Nucleus accumbens (tissue), 56 donors: ENCODE results near the gene MCRS1.
"Not testable (repeated sequence)": the region's sequence is repeated elsewhere in the genome, so short reads cannot be mapped to it uniquely, and the experiment has no call there.

Experiments
- DNase-seq, 56 donors: peaks; one replicate each; lab custom pipeline; 2025; lab: John Stamatoyannopoulos, UW

The MCRS1 gene, protein sequence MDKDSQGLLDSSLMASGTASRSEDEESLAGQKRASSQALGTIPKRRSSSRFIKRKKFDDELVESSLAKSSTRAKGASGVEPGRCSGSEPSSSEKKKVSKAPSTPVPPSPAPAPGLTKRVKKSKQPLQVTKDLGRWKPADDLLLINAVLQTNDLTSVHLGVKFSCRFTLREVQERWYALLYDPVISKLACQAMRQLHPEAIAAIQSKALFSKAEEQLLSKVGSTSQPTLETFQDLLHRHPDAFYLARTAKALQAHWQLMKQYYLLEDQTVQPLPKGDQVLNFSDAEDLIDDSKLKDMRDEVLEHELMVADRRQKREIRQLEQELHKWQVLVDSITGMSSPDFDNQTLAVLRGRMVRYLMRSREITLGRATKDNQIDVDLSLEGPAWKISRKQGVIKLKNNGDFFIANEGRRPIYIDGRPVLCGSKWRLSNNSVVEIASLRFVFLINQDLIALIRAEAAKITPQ

DNA sequence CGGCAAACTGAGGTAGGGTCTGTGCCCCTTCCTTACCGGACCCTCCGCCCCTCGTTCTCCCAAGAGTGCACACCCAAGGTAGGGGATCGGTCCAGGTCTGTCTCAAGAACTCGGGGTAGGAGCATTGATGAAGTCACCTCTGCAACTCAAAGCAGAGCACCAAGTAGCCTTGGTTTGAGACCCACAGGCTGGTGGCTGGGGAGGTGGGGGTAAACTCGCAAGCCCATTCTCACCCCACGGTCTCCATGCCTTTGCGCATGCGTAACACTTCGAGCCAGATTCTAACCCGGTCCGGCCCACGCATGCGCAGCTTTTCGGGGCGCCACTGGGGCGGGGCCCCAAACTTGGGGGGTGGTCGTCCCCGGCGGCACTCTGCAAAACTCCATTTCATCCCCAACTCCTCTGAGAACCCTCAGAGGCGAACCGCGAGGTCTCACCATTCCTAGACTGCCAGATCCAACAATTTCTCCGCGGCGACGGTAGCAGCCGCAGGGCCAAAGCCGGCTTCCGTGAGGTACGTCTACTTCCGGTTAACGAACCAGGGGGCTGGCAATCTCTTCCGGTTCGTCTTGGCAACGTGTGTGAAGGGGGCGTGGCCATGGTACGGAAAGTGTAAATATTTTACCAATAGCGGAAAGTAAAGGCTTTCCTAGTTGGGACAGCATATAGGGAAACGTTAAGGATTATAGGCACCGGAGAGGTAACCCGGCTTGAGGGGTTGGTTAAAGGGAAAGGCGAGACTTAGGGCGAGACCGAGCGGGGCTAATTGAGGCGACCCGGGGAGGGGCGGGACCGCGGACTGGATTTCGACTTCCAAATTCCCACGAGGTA, at the start of gene MCRS1:
Gene MCRS1 (minus strand): TSS at position 532 of the 831 bp plus-strand sequence. CDS start 1,411 bp downstream, outside the sequence.
- DNase-seq: peak in 55 of 56 donors; percentile 45 to 97 (median 85)

- no peak for DNase-seq
Measured at GRCh38 chr12:49616533-49617219, 48.7 kb upstream of the MCRS1 start.

- DNase-seq: no peak
Measured at GRCh38 chr12:49615725-49616124, 47.8 kb upstream of the MCRS1 start.

- no peak for DNase-seq
Measured at GRCh38 chr12:49612210-49612609, 44.3 kb upstream of the MCRS1 start.

DNA sequence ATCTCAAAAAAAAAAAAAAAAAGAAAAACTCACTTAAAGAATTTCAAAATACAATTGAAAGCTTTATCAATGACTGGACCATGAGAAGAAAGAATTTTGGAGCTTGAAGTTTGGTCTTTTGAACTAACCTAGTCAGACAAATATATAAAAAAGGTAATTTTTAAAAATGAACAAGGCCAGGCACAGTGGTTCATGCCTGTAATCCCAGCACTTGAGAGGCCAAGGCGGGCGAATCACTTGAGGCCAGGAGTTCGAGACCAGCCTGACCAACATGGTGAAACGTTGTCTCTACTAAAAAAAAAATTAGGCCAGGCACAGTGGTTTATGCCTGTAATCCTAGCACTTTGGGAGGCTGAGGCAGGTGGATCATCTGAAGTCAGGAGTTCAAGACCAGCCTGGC, 42.8 kb upstream of the MCRS1 start:
- DNase-seq: not testable (repeated sequence)

GRCh38 chr12:49609875-49610154, 41.9 kb upstream of the MCRS1 start:
- no peak for DNase-seq

GRCh38 chr12:49609059-49609874, 41.3 kb upstream of the MCRS1 start:
- no peak for DNase-seq

GRCh38 chr12:49605539-49605938, 37.6 kb upstream of the MCRS1 start, which contains the start of gene FAM186B:
TSS of gene FAM186B (minus strand) at chr12:49605639. CDS start at chr12:49605477, 162 bp downstream.
- not testable (repeated sequence) for DNase-seq

DNA sequence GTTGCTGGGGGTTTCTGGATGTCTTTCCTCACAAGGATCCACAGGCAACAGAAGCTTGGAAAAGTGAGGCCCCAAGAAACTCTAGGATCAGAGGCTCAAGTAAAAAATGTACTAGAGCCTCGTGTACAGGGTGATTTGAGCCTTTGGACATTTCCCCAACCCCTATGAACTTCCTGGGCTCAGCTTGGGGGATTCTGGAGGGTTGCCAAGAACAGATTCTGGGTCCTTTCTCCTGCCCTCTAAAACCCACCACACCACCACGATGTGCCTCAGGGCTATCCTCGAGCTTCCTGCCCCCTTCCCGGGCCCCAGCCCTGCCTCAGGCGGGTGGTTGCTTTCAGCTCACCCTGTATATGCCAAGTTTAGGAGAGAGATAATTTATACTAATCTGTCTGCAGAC, 36.9 kb upstream of the MCRS1 start:
- no peak for DNase-seq

GRCh38 chr12:49603721-49604120, 35.8 kb upstream of the MCRS1 start:
- no peak for DNase-seq

- DNase-seq: no peak
Measured at GRCh38 chr12:49599961-49600360, 32.0 kb upstream of the MCRS1 start.

DNA sequence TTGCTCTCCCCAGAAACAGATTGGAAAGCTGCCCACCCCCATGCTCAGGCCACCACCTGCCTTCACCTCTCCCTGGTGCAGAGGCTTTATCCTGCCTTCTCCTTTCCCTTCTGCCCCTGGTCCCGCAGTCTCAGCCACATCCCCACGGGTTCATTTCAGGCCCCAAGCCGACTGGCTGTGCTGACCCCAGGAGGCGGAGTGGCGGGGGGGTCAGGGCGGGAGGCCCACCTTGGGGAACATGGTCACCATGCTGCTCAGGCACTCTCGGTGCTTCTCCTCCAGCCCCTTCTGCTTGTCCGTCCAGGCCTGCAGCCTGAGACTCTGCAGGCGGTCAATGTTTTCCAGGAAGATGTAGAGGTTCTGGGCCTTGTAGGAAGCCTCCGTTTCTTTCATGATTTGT, 30.6 kb upstream of the MCRS1 start:
- no peak for DNase-seq

DNA sequence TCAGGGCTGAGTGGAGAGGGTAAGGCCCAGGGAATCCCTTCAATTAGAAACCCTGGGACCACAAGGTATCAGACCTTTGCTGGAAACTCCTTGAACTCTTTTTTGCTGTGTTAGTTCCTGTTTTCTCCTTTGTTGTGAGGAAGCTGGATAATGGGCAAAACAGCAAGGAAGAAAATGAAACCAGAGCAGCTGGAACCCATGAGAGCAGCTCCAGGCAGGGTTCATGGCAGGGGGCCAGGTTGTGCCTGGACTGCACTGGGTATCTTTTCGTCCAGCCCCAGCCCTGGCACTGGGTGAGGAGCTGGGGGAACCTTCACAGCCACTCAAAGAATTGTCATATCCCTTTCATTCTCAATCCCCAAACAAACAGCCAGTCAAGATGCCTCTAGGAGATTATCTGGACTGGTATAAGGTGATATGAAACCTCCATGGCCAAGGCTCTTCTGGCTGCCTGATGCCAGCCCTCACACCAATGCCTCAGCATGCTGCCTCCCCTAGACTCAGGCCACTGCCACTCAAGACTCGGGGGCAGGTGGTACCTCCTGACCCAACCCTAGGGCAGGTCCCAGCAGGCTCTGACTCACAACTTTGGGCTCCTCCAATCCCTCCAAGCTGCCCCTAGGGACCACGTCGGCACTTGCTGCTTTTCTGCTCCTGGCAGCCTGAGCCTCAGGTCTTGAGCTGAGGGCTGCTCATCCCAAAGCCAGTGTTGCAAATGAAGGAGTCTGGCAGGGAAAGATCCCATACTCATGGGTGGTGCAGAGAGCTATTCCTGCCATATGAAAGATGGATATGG, 21.0 kb upstream of the MCRS1 start:
- peak in 3 of 56 donors; percentile 5 to 46 (median 12) for DNase-seq

DNA sequence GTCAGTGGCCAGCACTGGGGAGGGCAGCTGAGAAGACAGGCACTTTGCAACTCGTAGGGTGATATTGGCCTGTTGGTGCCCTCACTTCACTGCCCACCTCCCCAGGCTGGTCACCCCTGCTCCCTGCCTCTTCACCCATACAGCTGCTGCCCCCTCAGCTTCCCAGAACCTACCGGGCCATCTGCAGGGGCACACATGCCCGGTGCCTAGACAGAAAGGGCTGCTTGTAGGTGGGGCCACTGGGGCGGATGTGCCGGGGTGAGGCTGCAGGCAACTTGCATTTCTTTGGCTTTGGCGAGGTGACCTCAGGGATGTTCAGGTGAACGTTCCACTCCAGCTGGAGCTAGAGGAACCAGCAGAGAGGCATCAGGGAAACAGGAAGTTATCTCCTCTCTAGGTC, 20.3 kb upstream of the MCRS1 start:
- DNase-seq: no peak

DNA sequence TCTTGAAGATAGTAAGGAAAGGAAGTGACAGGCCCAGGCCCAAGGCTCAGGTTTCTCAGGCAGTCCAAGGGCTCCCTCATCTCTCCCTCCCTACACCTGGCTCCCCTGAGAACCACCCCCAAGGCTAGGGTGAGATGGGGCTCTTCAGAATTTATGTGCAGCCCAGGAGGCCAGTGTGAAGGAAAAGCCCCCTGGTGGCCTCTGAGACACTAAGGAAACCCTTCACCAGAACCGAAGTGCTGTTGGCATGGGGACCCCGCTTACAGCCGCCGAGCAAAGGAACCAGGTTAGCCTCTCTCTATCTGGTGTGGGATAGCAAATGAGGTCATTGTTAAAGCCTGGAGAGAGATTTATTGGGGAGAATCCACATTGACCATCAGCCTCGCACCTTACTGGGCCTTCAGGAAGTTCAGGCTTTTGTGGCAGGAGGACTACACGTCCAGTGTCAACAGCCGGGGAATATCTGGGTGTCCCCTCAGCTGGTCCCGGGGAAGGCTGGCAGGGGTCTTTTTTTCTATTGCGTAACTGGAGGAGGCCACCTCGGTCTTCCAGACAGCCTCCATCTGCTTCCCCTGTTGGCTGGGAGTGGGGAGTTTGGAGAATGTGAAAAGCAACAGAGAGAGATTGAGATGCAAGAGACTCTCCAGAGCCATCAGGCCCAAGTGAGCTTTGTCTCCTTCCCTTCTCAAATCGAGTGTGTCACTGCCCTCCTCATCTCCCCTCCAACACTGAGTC, 19.4 kb upstream of the MCRS1 start:
- DNase-seq: no peak

GRCh38 chr12:49585477-49586459, 17.8 kb upstream of the MCRS1 start:
- DNase-seq: peak in 10 of 56 donors; percentile 2 to 35 (median 16)

DNA sequence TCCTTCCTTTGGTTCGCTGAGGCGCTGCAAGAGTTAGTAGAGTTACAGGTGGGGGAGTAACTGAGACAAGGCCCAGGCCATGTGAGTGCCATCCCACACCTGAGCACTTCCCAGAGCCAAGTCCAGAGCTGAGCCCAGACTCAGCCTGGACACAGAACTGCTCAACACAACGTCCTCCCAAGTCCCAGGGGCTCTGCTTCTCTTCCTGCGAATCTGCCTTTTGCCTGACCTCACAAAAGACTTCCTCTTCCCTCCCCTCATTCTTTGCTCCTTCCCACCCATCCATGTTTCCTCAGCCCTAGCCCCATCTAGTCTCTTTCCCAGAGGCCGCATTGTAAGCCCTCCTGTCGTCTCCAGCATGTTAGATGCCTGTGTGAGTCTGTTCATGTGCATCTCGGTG, 16.6 kb upstream of the MCRS1 start:
- DNase-seq: no peak
